Coronary artery (tissue), 2 donors: ENCODE results near the gene THAP5.
A peak's percentile ranks its signal among the peaks of the same experiment; 100 is the strongest.

Source experiments
- DNase-seq: peaks from one replicate; pipeline ENCODE4 v3.0.0-alpha.2; 2017; ENCODE audit warnings: low spot score
- H3K27ac ChIP-seq, 2 donors: fragments of 200-600 bp; sonication (generic); one replicate each; pipeline ENCODE4 v1.5.1; 2016 to 2019
- H3K4me3 ChIP-seq: fragments of 200-600 bp; sonication (generic); 2 replicates; pipeline ENCODE4 v1.5.1; 2016; ENCODE audit warnings: mild to moderate bottlenecking, moderate library complexity
- CTCF ChIP-seq: fragments of 200-600 bp; sonication (generic); IDR thresholded peaks from one replicate; pipeline ENCODE4 v1.5.1; 2019; ENCODE audit warnings: antibody characterized with exemption

THAP5 gene

DNA sequence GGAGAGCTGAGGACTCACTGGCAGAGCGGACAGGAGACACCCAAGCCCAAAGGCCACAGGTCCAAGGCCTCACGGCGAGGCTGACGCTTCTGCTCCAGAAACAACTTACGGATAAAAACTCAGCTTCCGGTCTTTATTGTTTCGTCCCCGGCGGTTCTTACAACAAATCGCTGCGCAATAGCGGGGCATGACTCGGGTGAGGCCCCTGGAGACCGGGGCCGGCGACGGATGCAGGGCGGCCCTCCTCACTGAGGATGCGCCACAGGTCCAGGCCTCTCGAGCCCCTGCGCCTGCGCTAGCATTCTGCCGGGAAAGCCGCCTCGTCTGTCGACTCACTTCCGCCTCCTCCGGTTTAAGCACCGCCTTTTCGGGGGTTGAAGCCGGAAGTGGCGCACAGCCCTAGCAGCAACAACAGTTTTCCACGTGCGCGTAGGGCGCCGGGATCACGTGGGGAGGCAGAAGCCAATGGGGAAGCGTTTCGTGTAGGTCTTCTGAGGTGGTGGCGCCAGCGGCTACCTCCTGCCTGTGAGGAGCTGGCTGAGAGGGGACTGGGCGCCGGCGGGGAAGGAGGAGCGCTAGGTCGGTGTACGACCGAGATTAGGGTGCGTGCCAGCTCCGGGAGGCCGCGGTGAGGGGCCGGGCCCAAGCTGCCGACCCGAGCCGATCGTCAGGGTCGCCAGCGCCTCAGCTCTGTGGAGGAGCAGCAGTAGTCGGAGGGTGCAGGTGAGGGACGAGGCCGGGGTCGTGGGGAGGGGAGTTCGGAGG, at the start of gene THAP5, which contains the start of gene DNAJB9:
Gene THAP5, minus strand, starts transcription at position 326 of the 765 bp plus-strand sequence. Its CDS starts 137 bp downstream, at position 189.
Gene DNAJB9, plus strand, starts transcription at position 494 of the 765 bp plus-strand sequence. CDS start 1,853 bp downstream, outside the sequence.
- peak within 1 kb of the TSS; percentile 77 for H3K4me3 ChIP-seq
- TF ChIP-seq CTCF = no peak
- H3K27ac ChIP-seq = peak within 1 kb of the TSS; percentile 94 to 97
- DNase-seq = peak; percentile 100

DNA sequence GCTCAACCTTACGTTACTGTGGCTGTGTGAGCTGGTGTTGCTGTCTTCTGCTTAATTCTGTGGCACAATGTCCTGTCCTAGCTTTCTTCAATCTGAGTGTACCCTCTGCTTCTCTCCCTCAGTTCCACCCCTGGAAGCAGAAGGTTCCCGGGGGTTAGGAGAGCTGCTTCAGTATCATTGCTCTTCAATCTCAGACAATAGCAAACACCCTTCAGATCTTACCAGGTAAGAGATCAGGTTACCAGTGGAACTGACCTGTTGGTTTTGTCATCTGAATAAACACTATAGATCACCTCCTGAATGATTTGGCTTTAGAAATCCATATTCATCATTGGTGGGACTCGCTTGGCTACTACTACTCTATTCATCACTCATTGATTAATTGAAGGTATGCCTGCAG, 48.5 kb upstream of the THAP5 start:
- no peak for DNase-seq
- Histone ChIP-seq H3K4me3 (no peak overlapping the region), H3K27ac (no peak overlapping the region)
- no peak for TF ChIP-seq CTCF

DNA sequence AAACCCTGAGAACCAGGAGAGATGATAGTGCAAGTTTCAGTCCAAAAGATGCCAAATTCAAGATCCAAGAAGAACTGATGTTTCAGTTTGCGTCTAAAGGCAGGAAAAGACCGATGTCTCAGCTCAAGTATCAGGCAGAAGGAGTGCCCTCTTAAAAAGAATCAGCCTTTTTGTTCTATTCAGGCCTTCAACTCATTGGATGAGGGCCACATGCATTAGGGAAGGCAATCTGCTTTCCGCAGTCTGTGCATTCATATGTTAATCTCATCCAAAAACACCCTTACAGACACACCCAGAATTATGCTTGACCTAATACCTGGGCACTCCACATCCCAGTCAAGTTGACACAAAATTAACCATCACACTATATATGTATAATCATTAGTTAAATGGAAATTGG, 45.4 kb upstream of the THAP5 start:
- DNase-seq = no peak
- no peak overlapping the region for H3K27ac ChIP-seq
- no peak overlapping the region for H3K4me3 ChIP-seq
- no peak for TF ChIP-seq CTCF

- TF ChIP-seq CTCF = no peak
- Histone ChIP-seq H3K4me3 (no peak overlapping the region), H3K27ac (no peak overlapping the region)
- DNase-seq = no peak
These were observed 44.5 kb upstream of the THAP5 start for GRCh38 chr7:108613949-108614381.

DNA sequence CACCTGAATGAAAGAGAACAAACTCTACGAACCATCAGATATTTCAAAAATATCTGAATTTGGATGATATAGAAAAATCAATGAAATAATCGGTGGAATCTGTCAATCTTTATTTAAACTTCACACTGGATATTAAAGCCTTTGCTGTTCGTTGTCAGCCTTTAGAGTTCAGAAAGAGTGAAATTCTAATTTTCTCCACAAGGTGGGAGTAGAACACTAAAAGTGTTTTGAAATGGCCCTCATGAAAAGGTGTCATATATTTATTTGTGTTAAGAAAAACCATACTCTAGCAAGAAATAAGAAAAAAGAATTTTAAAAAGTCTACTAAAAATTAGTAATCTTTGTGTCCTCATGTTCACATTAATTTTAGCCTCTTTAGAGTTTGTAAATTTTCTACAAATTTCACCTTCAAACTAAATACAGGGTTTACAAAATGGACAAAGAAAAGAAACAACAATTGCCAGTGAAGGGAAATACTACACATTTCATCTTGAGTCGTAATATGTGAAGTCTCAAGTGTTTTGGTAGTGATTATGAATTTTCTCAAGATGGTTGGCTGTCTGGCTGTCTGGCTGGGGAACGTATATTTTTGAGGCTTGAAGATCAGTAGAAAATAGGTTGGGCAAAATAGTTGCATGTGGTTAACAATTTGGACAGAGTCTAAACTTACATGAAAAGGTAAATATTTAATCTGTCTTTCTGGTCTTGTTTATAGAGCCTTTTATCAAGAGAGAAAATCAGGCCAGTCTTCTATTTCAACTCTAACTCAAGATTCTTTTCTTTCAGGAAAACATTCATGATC, 43.8 kb upstream of the THAP5 start:
- TF ChIP-seq CTCF = peak; percentile 54
- DNase-seq = no peak
- Histone ChIP-seq H3K4me3 (no peak overlapping the region), H3K27ac (no peak overlapping the region)

DNA sequence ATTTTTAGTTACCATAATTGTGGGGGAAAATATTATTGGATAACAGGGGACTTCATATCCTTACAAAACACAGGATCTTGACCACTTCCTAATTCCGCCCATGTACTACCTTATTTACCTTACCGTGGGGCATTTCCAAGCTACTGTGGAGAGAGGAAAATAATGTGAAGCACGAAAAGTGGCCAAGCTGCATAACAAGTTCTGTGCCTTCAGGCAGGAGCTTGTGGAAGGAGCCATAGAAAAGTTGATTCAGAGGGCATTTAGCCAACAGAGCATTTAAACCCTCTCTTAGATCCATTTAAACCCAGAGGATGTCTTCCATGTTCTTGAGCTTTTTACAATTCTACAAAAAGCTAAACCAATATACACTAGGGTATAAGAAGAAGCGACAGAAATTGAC, 41.8 kb upstream of the THAP5 start:
- TF ChIP-seq CTCF = no peak
- no peak for DNase-seq
- Histone ChIP-seq H3K27ac (no peak overlapping the region), H3K4me3 (no peak overlapping the region)
